ENCODE data around the gene MOGAT2. TPM values are rescaled to one million over a fixed set of nuclear protein-coding genes. Genes with fewer than 3 reads are reported as not detected.

Gene MOGAT2
- total RNA-seq, 1 experiment from 2014 or later: 0.08 TPM

GRCh38 chr11:75718419-75719339 lies 1.0 kb downstream of the MOGAT2 start:
- ChIA-PET CTCF (no interaction called here), POLR2A (no interaction called here)
- Histone ChIP-seq H3K9me3 (ENCODE audit: control insufficient read depth, insufficient read depth, low read depth, low read length) (no peaks in the 10 kb centered on the region), H3K27ac (ENCODE audit: low read length) (no peak overlapping the region), H3K4me3 (ENCODE audit: low read depth in 2 of 2, low read length in 2 of 2) (no peak overlapping the region), H3K27me3 (ENCODE audit: control insufficient read depth, insufficient read depth, low read length) (no peaks in the 10 kb centered on the region), H3K36me3 (ENCODE audit: control insufficient read depth, insufficient read depth, low read length) (no peaks in the 10 kb centered on the region), H3K4me1 (ENCODE audit: control insufficient read depth, insufficient read depth, low read length) (no peaks in the 10 kb centered on the region)
- TF ChIP-seq, protein P1, sequence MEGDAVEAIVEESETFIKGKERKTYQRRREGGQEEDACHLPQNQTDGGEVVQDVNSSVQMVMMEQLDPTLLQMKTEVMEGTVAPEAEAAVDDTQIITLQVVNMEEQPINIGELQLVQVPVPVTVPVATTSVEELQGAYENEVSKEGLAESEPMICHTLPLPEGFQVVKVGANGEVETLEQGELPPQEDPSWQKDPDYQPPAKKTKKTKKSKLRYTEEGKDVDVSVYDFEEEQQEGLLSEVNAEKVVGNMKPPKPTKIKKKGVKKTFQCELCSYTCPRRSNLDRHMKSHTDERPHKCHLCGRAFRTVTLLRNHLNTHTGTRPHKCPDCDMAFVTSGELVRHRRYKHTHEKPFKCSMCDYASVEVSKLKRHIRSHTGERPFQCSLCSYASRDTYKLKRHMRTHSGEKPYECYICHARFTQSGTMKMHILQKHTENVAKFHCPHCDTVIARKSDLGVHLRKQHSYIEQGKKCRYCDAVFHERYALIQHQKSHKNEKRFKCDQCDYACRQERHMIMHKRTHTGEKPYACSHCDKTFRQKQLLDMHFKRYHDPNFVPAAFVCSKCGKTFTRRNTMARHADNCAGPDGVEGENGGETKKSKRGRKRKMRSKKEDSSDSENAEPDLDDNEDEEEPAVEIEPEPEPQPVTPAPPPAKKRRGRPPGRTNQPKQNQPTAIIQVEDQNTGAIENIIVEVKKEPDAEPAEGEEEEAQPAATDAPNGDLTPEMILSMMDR (IDR thresholded peaks at IDR 0.05): no peak
- TF ChIP-seq SIN3A (IDR thresholded peaks at IDR 0.05; ENCODE audit: borderline replicate concordance, insufficient read depth, low read depth, low read length) (no peak), TCF7L2 (IDR thresholded peaks at IDR 0.05; ENCODE audit: low read depth, low read length) (no peak), POLR2AphosphoS5 (IDR thresholded peaks at IDR 0.05; ENCODE audit: low read depth, low read length) (no peak)
- ATAC-seq (no peak), DNase-seq (ENCODE audit: low read depth, low spot score) (no peak)
- no TSS peak for BruUV-seq (replicated peaks)
- in situ Hi-C loops (cut with HindIII; ENCODE audit: low pct_unique_long_range_greater_than_20kb, low sequenced_read_pairs): no loop called here
- intact Hi-C loops (cut with micrococcal nuclease; ENCODE audit: unreplicated experiment): no loop called here

DNA sequence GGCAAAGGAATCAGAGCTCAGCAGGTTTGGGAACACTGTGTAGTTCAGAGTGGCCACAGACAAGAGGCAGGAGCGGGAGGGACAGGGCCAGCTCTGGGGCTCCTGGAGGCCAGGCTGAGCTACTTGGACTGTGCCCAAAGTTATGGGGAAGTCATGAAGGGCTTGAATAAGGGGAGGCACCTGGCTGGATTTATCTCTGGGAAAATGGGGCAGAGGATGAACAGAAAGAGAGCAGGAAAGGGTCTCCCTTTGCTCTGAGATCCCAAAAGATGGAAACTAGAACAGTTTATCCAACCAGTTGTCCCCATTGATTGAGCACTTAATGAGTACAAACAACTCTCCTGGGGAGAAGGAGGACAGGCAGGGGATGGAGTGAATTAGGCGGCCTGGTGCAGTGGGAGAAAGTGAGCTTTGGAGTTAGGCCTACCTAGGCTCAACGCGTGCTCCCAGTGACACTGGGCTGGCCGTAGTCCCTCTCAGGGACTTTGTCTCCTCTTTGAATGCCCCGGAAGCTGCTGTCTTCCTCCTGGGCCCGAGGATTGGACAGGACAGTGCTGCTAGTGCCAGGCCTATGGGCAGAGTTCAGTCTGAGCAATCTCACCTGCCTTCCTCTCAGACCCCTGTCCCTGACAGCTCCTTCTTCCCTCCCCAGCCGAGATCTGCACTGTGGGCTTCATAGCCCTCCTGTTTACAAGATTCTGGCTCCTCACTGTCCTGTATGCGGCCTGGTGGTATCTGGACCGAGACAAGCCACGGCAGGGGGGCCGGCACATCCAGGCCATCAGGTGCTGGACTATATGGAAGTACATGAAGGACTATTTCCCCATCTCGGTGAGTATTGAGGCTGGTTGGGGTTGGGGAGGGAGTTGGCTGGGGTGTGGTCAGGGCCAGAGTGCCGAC lies 2.0 kb downstream of the MOGAT2 start:
- CTCF ChIA-PET: no interaction called here
- DNase-seq (ENCODE audit: low read depth, low spot score) (no peak), ATAC-seq (no peak)
- TF ChIP-seq, protein P2, sequence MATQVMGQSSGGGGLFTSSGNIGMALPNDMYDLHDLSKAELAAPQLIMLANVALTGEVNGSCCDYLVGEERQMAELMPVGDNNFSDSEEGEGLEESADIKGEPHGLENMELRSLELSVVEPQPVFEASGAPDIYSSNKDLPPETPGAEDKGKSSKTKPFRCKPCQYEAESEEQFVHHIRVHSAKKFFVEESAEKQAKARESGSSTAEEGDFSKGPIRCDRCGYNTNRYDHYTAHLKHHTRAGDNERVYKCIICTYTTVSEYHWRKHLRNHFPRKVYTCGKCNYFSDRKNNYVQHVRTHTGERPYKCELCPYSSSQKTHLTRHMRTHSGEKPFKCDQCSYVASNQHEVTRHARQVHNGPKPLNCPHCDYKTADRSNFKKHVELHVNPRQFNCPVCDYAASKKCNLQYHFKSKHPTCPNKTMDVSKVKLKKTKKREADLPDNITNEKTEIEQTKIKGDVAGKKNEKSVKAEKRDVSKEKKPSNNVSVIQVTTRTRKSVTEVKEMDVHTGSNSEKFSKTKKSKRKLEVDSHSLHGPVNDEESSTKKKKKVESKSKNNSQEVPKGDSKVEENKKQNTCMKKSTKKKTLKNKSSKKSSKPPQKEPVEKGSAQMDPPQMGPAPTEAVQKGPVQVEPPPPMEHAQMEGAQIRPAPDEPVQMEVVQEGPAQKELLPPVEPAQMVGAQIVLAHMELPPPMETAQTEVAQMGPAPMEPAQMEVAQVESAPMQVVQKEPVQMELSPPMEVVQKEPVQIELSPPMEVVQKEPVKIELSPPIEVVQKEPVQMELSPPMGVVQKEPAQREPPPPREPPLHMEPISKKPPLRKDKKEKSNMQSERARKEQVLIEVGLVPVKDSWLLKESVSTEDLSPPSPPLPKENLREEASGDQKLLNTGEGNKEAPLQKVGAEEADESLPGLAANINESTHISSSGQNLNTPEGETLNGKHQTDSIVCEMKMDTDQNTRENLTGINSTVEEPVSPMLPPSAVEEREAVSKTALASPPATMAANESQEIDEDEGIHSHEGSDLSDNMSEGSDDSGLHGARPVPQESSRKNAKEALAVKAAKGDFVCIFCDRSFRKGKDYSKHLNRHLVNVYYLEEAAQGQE (IDR thresholded peaks at IDR 0.05; ENCODE audit: insufficient read depth in 1 of 2, low read depth in 2 of 2, low read length in 1 of 2): no peak
- TF ChIP-seq POLR2AphosphoS5 (IDR thresholded peaks at IDR 0.05; ENCODE audit: low read depth, low read length) (no peak), SIN3A (IDR thresholded peaks at IDR 0.05; ENCODE audit: borderline replicate concordance, insufficient read depth, low read depth, low read length) (no peak), TCF7L2 (IDR thresholded peaks at IDR 0.05; ENCODE audit: low read depth, low read length) (no peak)
- TF ChIP-seq, protein P1 (IDR thresholded peaks at IDR 0.05): no peak
- H3K36me3 ChIP-seq (ENCODE audit: control insufficient read depth, insufficient read depth, low read length): no peaks in the 10 kb centered on the region
- H3K9me3 ChIP-seq (ENCODE audit: control insufficient read depth, insufficient read depth, low read depth, low read length): no peaks in the 10 kb centered on the region
- H3K27me3 ChIP-seq (ENCODE audit: control insufficient read depth, insufficient read depth, low read length): no peaks in the 10 kb centered on the region
- no TSS peak for BruUV-seq (replicated peaks)
- POLR2A ChIA-PET: interaction anchor here (0.5 kb wide), 1 partner anchor 119 kb away, joined by 3 read pairs; no protein-coding TSS in a partner anchor
- in situ Hi-C loops (cut with HindIII; ENCODE audit: low pct_unique_long_range_greater_than_20kb, low sequenced_read_pairs): no loop called here
- intact Hi-C loops (cut with micrococcal nuclease; ENCODE audit: unreplicated experiment): loop anchor here (5.0 kb wide), 1 partner anchor 148 kb away; no protein-coding TSS in a partner anchor
- no peaks in the 10 kb centered on the region for H3K4me1 ChIP-seq (ENCODE audit: control insufficient read depth, insufficient read depth, low read length)
- no peak overlapping the region for H3K4me3 ChIP-seq (ENCODE audit: low read depth in 2 of 2, low read length in 2 of 2)
- H3K27ac ChIP-seq (ENCODE audit: low read length): no peak overlapping the region

Data from Panc1 (cell line).